Activated naive CD4-positive, alpha-beta T cell (primary cell): Measurements from ENCODE around the gene TAS2R50.

Experiments
- DNase-seq, 4 experiments: peaks; one replicate each; lab custom pipeline; 2025; lab: John Stamatoyannopoulos, UW

TAS2R50 gene

DNA sequence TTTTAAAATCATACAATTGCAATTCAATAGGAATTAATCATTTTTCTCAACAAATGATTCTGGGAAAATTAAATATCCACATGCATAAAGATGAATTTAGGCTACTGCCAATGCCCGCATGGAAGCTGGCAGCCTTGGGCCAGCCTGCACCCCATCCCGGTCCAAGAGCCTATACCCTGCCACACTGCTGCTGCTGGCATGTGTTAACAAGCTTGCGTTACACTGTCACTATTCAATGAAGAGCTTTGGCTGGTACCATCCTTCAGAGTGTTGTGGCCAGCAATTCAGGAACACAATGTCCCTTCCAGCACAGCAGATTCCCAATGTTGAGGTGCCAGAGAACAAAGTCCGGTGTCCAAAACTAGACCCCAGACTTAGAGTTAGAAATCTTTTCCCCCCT lies 34.1 kb downstream of the TAS2R50 start:
- DNase-seq = no peak

DNA sequence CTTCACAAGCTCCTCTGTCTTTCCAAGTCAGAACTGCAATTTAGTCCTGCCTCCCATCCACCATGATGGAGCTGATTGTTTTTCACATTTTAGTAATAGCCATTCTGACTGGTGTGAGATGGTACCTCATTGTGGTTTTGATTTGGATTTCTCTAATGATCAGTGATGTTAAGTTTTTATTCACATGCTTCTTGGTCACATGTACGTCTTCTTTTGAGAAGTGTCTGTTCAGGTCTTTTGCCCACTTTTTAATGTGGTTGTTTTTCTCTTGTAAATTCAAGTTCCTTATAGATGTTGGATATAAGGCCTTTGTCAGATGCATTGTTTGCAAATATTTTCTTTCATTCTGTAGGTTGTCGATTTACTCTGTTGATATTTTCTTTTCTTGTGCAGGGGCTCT lies 43.5 kb downstream of the TAS2R50 start:
- DNase-seq = no peak

DNA sequence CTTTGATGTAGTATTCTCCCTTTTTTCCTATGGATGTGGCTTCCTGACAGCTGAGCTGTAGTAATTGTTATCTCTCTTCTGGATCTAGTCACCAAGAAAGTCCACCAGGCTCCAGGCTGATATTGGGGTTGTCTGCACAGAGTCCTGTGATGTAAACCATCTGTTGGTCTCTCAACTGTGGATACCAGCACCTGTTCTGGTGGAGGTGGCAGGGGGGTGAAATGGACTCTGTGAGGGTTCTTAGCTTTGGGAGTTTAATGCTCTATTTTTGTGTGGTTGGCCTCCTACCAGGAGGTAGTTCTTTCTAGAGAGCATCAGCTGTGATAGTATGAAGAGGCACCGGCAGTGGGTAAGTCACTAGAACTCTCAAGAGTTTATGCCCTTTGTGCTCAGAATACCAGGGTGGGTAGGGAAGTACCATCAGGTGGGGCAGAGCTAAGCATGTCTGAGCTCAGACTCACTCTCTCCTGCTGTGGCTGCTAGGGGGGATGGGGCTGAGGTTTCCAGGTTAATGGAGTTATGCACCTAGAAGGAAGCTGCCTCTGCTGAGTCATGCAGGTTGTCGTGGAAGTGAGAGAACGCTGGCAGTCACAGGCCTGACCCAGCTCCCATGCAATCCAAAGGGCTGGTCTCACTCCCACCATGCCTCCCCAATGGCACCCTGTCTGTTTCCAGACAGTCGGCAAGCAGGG lies 44.6 kb downstream of the TAS2R50 start:
- no peak for DNase-seq

DNA sequence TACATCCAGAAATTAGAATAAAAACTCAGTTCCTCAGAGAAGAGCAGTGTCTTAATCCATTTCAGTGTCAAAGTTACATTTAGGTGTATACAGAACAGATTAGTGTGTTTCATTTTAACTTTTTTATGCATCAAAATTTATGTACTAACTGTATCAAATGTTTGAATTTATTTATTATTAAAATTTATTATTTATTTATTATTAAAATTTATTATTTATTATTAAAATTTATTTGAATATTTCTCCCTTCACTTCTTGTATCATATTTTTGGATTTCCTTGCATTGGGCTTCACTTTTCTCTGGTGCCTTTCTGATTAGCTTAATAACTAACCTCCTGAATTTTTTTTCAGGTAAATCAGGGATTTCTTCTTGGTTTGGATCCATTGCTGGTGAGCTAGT lies 45.3 kb downstream of the TAS2R50 start:
- no peak for DNase-seq

- no peak for DNase-seq
These were observed 46.3 kb downstream of the TAS2R50 start for GRCh38 chr12:10940389-10940788.

DNA sequence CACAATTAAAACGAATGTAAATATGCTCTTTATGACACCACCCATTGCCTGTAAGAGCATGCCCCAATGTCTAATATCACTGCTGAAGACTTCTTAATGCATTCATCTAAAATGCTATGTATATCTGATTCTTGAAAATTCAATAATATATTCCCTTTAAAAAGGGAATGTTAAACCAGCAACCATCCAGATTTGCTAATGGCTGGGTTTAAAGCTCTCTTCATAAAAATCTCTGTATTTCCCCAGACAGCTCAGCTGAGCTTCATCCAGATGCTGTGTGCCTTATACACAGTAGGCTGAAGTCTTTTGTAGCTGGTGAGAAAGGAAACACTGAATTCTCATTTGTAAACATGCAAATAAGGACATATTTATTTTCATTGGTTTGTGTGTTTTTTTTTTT lies 47.5 kb downstream of the TAS2R50 start, which contains the start of gene TAS2R14:
Gene TAS2R14 (minus strand): TSS at position 101 of the 400 bp plus-strand sequence. CDS start 56 bp downstream, at position 45.
- DNase-seq = no peak

DNA sequence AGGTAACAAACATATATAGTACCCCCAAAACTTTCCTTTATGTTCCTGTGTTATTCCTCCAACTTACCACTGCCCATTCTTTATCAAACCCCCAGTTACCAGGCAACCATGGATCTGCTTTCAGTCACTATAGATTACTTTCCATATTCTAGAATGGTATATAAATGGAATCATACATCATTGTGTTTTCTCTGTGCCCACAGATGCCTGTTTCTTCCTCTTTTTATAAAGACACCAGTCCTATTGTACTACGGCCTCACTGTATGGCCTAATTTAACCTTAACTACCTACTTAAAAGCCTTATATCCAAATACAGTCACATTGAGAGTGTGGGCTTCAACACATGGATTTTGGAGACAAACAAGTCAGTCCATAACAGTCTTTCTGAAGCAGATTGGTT lies 50.2 kb downstream of the TAS2R50 start:
- DNase-seq = no peak
